Ramos (cell line): ENCODE results near the gene SKOR1.

ENCODE experiments used
- in situ Hi-C: fragments of 300-500 bp; cut with MboI; formaldehyde crosslinking; loops from one replicate; pipeline ENCODE4 v1.14.3; 2022; ENCODE audit warnings: low sequenced_read_pairs; ENCODE audit not compliant: unreplicated experiment

The SKOR1 gene

GRCh38 chr15:67790610-67791319, 34.5 kb upstream of the SKOR1 start:
- in situ Hi-C loops = loop anchor here (25.0 kb wide), 2 partner anchors 703 to 847 kb away; no protein-coding TSS in a partner anchor

- in situ Hi-C loops = loop anchor here (25.0 kb wide), 2 partner anchors 705 to 845 kb away; no protein-coding TSS in a partner anchor
These were observed 32.9 kb upstream of the SKOR1 start for GRCh38 chr15:67792250-67792942.

GRCh38 chr15:67794832-67795574, 30.3 kb upstream of the SKOR1 start:
- in situ Hi-C loops = loop anchor here (25.0 kb wide), 2 partner anchors 708 to 842 kb away; no protein-coding TSS in a partner anchor

- in situ Hi-C loops = loop anchor here (25.0 kb wide), 2 partner anchors 709 to 841 kb away; no protein-coding TSS in a partner anchor
These were observed 28.8 kb upstream of the SKOR1 start for GRCh38 chr15:67796196-67797127.

GRCh38 chr15:67799801-67800205, 25.5 kb upstream of the SKOR1 start:
- in situ Hi-C loops = loop anchor here (25.0 kb wide), 2 partner anchors 713 to 837 kb away; no protein-coding TSS in a partner anchor

- in situ Hi-C loops = no loop called here
These were observed 24.2 kb upstream of the SKOR1 start for GRCh38 chr15:67801142-67801541.

GRCh38 chr15:67801926-67802914, 23.1 kb upstream of the SKOR1 start:
- in situ Hi-C loops = no loop called here

- in situ Hi-C loops = no loop called here
These were observed 22.0 kb upstream of the SKOR1 start for GRCh38 chr15:67803299-67803698.

GRCh38 chr15:67803996-67804843, 21.1 kb upstream of the SKOR1 start:
- in situ Hi-C loops = no loop called here

- in situ Hi-C loops = no loop called here
These were observed 20.2 kb upstream of the SKOR1 start for GRCh38 chr15:67805008-67805665.

GRCh38 chr15:67805666-67806516, 19.4 kb upstream of the SKOR1 start:
- in situ Hi-C loops = no loop called here

- in situ Hi-C loops = no loop called here
These were observed 18.8 kb upstream of the SKOR1 start for GRCh38 chr15:67806536-67806935.

- in situ Hi-C loops = no loop called here
These were observed 18.2 kb upstream of the SKOR1 start for GRCh38 chr15:67807141-67807540.

GRCh38 chr15:67807836-67808235, 17.5 kb upstream of the SKOR1 start:
- in situ Hi-C loops = no loop called here

GRCh38 chr15:67808821-67809220, 16.5 kb upstream of the SKOR1 start:
- in situ Hi-C loops = no loop called here

GRCh38 chr15:67809441-67809840, 15.9 kb upstream of the SKOR1 start:
- in situ Hi-C loops = no loop called here
